ENCODE results near the gene CAD.

The CAD gene

DNA sequence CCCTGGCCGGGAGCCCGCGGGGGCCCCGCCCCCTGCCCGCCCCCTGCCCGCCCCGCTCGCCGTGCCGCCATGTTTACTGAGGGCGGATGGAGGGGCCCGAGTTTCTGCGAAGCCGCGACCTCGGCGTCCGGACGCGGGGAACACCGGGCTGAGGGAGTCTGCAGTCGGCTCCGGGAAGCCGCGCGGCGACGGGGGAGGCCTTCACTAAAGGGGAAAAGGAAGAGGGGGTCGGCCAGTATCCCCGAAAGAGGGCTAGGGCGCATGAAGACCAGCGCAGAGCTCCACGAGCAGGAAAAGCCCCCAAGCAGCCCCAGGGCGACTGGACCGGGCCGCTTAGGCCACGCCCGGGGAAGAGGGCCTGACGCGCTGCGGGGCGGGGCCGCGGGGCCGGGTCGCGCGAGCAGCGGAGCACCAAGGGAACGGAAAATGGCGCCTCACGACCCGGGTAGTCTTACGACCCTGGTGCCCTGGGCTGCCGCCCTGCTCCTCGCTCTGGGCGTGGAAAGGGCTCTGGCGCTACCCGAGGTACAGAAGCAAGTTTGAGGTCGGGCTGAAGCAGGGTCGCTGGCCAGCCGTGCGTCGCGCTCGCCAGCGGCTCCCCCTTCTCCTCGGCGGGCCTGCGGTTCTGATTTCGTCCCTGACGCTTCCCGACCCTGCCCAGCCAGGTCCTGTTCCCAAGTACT lies 5.1 kb upstream of the CAD start, which contains the start of the genes ATRAID and SLC5A6:
TSS of gene ATRAID (plus strand) at position 99 of the 683 bp plus-strand sequence. CDS start at position 427, 328 bp downstream.
TSS of gene SLC5A6 (minus strand) at position 326 of the 683 bp plus-strand sequence. CDS start 4,618 bp downstream, outside the sequence.
- H3K4me3 ChIP-seq (ENCODE audit: low read depth, low read length), result peak within 1 kb of the TSS; percentile 83
- no peaks in the 10 kb centered on the region for H3K27me3 ChIP-seq (ENCODE audit: insufficient read depth, low read length)
- H3K4me1 ChIP-seq (ENCODE audit: control insufficient read depth, insufficient read depth, low read length, unreplicated experiment), result peaks cover 15% of the 10 kb centered on the region
- peak within 1 kb of the TSS; percentile 88 for H2AFZ ChIP-seq (ENCODE audit: low read length, unreplicated experiment)
- peak within 1 kb of the TSS; percentile 82 for H3K27ac ChIP-seq (ENCODE audit: low read depth, low read length)
- peaks cover 9% of the 10 kb centered on the region for H3K79me2 ChIP-seq (ENCODE audit: control insufficient read depth, insufficient read depth, low read length, unreplicated experiment)
- H3K36me3 ChIP-seq (ENCODE audit: insufficient read depth, low read length), result no peaks in the 10 kb centered on the region

DNA sequence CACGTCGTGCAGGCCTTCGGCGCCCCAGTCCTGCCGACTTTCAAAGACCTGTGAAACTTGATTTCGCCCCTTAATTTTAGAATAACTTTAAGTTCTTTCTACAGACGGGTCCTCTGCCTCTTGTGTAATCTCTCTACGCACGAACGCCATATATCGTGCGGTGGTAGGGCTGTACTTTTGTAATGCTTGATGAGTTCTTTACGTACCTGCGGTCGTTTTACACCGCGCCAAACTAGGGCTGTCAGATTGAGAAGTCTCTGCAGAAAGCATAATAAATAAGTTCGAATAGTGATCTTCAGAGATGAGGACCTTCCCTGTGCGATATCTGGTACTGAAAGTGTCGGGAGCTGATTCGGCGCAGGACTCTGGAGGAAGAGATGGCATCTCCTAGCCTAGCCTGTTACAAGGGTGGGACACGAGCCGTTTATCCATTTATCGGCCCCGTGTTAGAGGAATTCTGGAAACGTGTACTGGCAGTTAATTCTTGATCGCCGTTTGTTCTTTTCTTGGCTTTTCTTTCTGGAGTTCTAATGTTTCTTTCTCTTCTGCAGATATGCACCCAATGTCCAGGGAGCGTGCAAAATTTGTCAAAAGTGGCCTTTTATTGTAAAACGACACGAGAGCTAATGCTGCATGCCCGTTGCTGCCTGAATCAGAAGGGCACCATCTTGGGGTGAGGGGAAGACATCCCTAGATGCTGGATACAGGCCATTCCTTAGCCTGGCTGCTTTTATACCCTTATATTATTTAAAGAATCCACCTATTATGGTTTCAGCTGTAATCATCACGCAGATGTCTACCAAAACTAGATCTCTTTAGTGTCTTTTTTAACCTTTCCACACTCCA lies 4.3 kb upstream of the CAD start:
- Histone ChIP-seq H3K4me1 (ENCODE audit: control insufficient read depth, insufficient read depth, low read length, unreplicated experiment) (peaks cover 15% of the 10 kb centered on the region), H3K79me2 (ENCODE audit: control insufficient read depth, insufficient read depth, low read length, unreplicated experiment) (peaks cover 15% of the 10 kb centered on the region), H3K4me3 (ENCODE audit: low read depth, low read length) (peak overlapping the region; percentile 83), H2AFZ (ENCODE audit: low read length, unreplicated experiment) (peak overlapping the region; percentile 88), H3K27ac (ENCODE audit: low read depth, low read length) (peak overlapping the region; percentile 82), H3K36me3 (ENCODE audit: insufficient read depth, low read length) (no peaks in the 10 kb centered on the region), H3K27me3 (ENCODE audit: insufficient read depth, low read length) (no peaks in the 10 kb centered on the region)

DNA sequence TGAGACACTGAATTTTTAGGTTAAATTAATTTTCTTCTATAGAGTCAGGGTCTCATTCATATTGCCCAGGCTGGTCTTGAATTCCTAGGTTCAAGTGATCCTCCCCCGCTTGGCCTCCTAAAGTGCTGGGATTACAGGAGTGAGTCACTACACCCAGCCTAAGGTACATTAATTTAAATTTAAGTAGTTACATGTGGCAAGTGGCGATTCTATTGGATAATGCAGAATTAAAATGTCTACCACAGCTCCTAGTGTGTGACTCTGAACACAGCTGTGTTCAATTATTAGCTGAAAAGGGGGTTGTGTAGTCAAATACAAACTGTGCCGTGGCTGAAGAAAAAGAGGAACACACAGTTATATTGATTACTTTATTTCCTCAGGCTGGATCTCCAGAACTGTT lies 2.2 kb upstream of the CAD start:
- H3K79me2 ChIP-seq (ENCODE audit: control insufficient read depth, insufficient read depth, low read length, unreplicated experiment), result peaks cover 30% of the 10 kb centered on the region
- no peaks in the 10 kb centered on the region for H3K27me3 ChIP-seq (ENCODE audit: insufficient read depth, low read length)
- no peaks in the 10 kb centered on the region for H3K36me3 ChIP-seq (ENCODE audit: insufficient read depth, low read length)
- no peak overlapping the region for H2AFZ ChIP-seq (ENCODE audit: low read length, unreplicated experiment)
- H3K27ac ChIP-seq (ENCODE audit: low read depth, low read length), result no peak overlapping the region
- peaks cover 26% of the 10 kb centered on the region for H3K4me1 ChIP-seq (ENCODE audit: control insufficient read depth, insufficient read depth, low read length, unreplicated experiment)
- H3K4me3 ChIP-seq (ENCODE audit: low read depth, low read length), result no peak overlapping the region

DNA sequence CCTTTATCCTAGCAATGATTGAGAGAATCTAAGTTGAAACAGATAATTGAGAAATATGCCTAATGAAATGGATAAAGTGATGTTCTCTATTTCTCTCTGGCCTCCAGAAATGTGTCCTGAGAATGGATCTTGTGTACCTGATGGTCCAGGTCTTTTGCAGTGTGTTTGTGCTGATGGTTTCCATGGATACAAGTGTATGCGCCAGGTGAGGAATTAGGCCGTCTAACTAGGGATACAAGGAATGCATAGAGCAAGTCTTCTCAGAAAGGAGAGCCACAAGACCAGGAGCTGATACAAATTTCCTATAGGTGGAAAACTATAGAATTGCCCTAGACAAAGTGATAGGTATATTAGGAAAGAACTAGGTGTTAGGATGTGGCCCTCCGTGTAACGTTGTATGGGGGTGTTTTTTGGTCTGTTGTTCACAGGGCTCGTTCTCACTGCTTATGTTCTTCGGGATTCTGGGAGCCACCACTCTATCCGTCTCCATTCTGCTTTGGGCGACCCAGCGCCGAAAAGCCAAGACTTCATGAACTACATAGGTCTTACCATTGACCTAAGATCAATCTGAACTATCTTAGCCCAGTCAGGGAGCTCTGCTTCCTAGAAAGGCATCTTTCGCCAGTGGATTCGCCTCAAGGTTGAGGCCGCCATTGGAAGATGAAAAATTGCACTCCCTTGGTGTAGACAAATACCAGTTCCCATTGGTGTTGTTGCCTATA lies 592 bp upstream of the CAD start:
- peaks cover 21% of the 10 kb centered on the region for H3K4me1 ChIP-seq (ENCODE audit: control insufficient read depth, insufficient read depth, low read length, unreplicated experiment)
- peaks cover 33% of the 10 kb centered on the region for H3K79me2 ChIP-seq (ENCODE audit: control insufficient read depth, insufficient read depth, low read length, unreplicated experiment)
- H3K27me3 ChIP-seq (ENCODE audit: insufficient read depth, low read length), result no peaks in the 10 kb centered on the region
- H3K4me3 ChIP-seq (ENCODE audit: low read depth, low read length), result peak overlapping the region; percentile 85
- peaks cover 4% of the 10 kb centered on the region for H3K36me3 ChIP-seq (ENCODE audit: insufficient read depth, low read length)
- peak overlapping the region; percentile 59; the same call in 1 of the 2 replicates for H3K27ac ChIP-seq (ENCODE audit: low read depth, low read length)
- peak overlapping the region; percentile 46 for H2AFZ ChIP-seq (ENCODE audit: low read length, unreplicated experiment)

DNA sequence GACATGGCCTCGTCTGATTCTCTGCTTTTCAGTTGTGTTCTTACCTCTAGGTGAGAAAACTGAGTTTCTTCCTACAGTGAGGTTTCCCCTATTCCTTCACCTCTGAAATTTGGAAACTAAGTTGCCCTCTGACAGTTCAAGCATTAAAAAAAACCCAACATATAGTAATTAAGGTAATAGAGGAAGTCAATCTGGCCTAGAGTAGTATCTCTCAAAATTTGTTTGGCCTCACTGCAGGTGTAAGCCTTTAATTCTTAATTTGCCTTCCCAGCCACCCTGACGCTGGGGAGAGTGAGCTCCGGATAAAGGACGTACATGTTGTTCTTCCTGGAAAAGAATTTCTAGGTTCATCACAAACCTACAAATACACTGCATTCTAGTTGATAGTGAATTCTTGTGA lies 1.4 kb downstream of the CAD start:
- Histone ChIP-seq H3K27ac (ENCODE audit: low read depth, low read length) (no peak overlapping the region), H3K4me1 (ENCODE audit: control insufficient read depth, insufficient read depth, low read length, unreplicated experiment) (peaks cover 16% of the 10 kb centered on the region), H3K79me2 (ENCODE audit: control insufficient read depth, insufficient read depth, low read length, unreplicated experiment) (peaks cover 24% of the 10 kb centered on the region), H3K4me3 (ENCODE audit: low read depth, low read length) (peak overlapping the region; percentile 85), H3K27me3 (ENCODE audit: insufficient read depth, low read length) (no peaks in the 10 kb centered on the region), H3K36me3 (ENCODE audit: insufficient read depth, low read length) (peaks cover 7% of the 10 kb centered on the region), H2AFZ (ENCODE audit: low read length, unreplicated experiment) (no peak overlapping the region)

DNA sequence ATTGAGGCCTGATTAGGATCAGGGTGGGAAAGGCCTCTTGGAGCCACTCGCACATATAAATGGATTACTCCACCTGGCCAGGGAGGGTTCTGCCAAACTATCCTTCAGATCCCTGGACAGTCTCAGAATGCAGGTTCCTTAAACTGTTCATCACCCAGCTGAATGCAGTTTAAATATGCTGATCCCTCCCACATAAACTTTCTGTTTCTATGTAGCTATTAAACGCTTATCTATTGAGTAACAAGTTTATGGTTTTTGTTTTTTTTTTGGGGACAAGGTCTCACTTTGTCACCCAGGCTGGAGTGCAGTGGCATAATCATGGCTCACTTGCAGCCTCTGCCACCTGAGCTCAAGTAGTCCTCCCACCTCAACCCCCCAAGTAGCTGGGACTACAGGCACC lies 1.9 kb downstream of the CAD start:
- H3K27me3 ChIP-seq (ENCODE audit: insufficient read depth, low read length), result no peaks in the 10 kb centered on the region
- H3K36me3 ChIP-seq (ENCODE audit: insufficient read depth, low read length), result peaks cover 12% of the 10 kb centered on the region
- peak overlapping the region; percentile 85 for H3K4me3 ChIP-seq (ENCODE audit: low read depth, low read length)
- no peak overlapping the region for H3K27ac ChIP-seq (ENCODE audit: low read depth, low read length)
- peaks cover 24% of the 10 kb centered on the region for H3K79me2 ChIP-seq (ENCODE audit: control insufficient read depth, insufficient read depth, low read length, unreplicated experiment)
- H2AFZ ChIP-seq (ENCODE audit: low read length, unreplicated experiment), result no peak overlapping the region
- peaks cover 15% of the 10 kb centered on the region for H3K4me1 ChIP-seq (ENCODE audit: control insufficient read depth, insufficient read depth, low read length, unreplicated experiment)

DNA sequence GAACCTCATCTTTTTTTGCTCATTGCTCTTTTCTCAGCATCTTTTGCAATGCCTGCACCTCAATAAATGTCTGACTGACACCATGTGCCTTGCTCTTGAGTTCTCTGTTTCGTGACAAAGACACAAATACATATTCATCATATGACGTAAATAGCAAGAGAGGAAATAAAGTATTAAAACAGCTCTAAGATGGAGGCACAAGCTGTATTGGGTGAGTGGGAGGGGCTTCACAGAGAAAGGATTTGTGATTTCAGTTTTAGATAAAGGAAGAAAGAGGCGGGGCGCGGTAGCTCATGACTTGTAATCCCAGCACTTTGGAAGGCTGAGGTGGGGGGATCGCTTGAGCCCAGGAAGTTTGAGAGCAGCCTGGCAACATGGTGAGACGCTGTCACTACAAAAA lies 2.9 kb downstream of the CAD start:
- no peak overlapping the region for H3K27ac ChIP-seq (ENCODE audit: low read depth, low read length)
- no peaks in the 10 kb centered on the region for H3K27me3 ChIP-seq (ENCODE audit: insufficient read depth, low read length)
- peaks cover 13% of the 10 kb centered on the region for H3K36me3 ChIP-seq (ENCODE audit: insufficient read depth, low read length)
- H3K4me3 ChIP-seq (ENCODE audit: low read depth, low read length), result no peak overlapping the region
- peaks cover 15% of the 10 kb centered on the region for H3K4me1 ChIP-seq (ENCODE audit: control insufficient read depth, insufficient read depth, low read length, unreplicated experiment)
- H3K79me2 ChIP-seq (ENCODE audit: control insufficient read depth, insufficient read depth, low read length, unreplicated experiment), result peaks cover 24% of the 10 kb centered on the region
- H2AFZ ChIP-seq (ENCODE audit: low read length, unreplicated experiment), result no peak overlapping the region

DNA sequence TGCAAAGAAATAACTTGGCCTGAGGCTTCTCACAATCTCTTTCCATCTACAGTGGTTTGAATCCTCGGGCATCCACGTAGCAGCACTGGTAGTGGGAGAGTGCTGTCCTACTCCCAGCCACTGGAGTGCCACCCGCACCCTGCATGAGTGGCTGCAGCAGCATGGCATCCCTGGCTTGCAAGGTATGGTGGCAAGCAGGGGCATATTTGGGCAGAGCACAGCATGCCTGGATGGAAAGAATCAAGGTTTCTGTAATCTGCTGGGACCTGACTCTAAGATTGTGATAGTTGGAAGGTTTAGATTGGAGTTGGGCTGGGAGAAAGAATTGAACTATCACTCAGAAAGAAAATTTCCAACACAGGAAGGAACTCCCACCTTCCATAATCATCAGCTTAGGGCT lies 4.0 kb downstream of the CAD start:
- peaks cover 24% of the 10 kb centered on the region for H3K79me2 ChIP-seq (ENCODE audit: control insufficient read depth, insufficient read depth, low read length, unreplicated experiment)

DNA sequence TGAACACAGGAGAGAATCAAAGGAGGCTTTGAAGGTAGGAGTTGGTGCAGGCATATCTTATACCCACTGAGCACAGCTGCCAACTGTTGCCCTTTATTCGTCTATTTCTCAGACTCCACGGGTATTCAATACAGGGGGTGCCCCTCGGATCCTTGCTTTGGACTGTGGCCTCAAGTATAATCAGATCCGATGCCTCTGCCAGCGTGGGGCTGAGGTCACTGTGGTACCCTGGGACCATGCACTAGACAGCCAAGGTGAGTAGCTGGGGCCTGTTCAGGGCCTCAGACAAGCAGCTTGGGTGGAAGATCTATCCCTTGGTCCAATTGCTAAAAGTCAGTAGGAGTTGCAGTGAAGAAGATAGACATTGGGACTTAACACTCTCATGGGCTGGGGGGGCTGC lies 5.2 kb downstream of the CAD start:
- no peak overlapping the region for H2AFZ ChIP-seq (ENCODE audit: low read length, unreplicated experiment)
- peaks cover 10% of the 10 kb centered on the region for H3K4me1 ChIP-seq (ENCODE audit: control insufficient read depth, insufficient read depth, low read length, unreplicated experiment)
- H3K4me3 ChIP-seq (ENCODE audit: low read depth, low read length), result no peak overlapping the region
- peaks cover 21% of the 10 kb centered on the region for H3K36me3 ChIP-seq (ENCODE audit: insufficient read depth, low read length)
- H3K79me2 ChIP-seq (ENCODE audit: control insufficient read depth, insufficient read depth, low read length, unreplicated experiment), result peaks cover 23% of the 10 kb centered on the region
- H3K27me3 ChIP-seq (ENCODE audit: insufficient read depth, low read length), result no peaks in the 10 kb centered on the region
- H3K27ac ChIP-seq (ENCODE audit: low read depth, low read length), result no peak overlapping the region

More for the DNA sequence above, 4.0 kb downstream of the CAD start:
- no peaks in the 10 kb centered on the region for H3K27me3 ChIP-seq (ENCODE audit: insufficient read depth, low read length)
- H3K27ac ChIP-seq (ENCODE audit: low read depth, low read length), result no peak overlapping the region
- no peak overlapping the region for H2AFZ ChIP-seq (ENCODE audit: low read length, unreplicated experiment)
- peaks cover 15% of the 10 kb centered on the region for H3K4me1 ChIP-seq (ENCODE audit: control insufficient read depth, insufficient read depth, low read length, unreplicated experiment)
- no peak overlapping the region for H3K4me3 ChIP-seq (ENCODE audit: low read depth, low read length)
- peaks cover 19% of the 10 kb centered on the region for H3K36me3 ChIP-seq (ENCODE audit: insufficient read depth, low read length)

DNA sequence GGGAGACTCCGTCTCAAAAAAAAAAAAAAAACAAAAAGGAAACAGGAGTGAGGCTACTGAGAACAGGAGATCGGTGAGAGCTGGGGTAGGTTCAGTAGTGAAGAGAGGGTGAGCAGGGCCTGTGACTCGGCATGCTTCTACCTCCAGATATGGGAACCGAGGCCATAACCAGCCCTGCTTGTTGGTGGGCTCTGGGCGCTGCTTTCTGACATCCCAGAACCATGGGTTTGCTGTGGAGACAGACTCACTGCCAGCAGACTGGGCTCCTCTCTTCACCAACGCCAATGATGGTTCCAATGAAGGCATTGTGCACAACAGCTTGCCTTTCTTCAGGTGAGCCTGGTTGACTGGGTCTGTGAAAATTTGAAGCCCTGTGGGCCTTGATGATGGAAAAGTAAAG lies 6.2 kb downstream of the CAD start:
- H2AFZ ChIP-seq (ENCODE audit: low read length, unreplicated experiment), result no peak overlapping the region
- H3K27ac ChIP-seq (ENCODE audit: low read depth, low read length), result no peak overlapping the region
- peaks cover 13% of the 10 kb centered on the region for H3K79me2 ChIP-seq (ENCODE audit: control insufficient read depth, insufficient read depth, low read length, unreplicated experiment)
- H3K4me1 ChIP-seq (ENCODE audit: control insufficient read depth, insufficient read depth, low read length, unreplicated experiment), result peaks cover 7% of the 10 kb centered on the region
- H3K27me3 ChIP-seq (ENCODE audit: insufficient read depth, low read length), result no peaks in the 10 kb centered on the region
- no peak overlapping the region for H3K4me3 ChIP-seq (ENCODE audit: low read depth, low read length)
- peaks cover 27% of the 10 kb centered on the region for H3K36me3 ChIP-seq (ENCODE audit: insufficient read depth, low read length)
